Measurements from ENCODE around the gene MEGF10. TPM values are rescaled to one million over a fixed set of nuclear protein-coding genes. Genes with fewer than 3 reads are reported as not detected.

MEGF10 gene
- total and polyA plus RNA-seq, 10 of the 15 experiments (the other 5 are each of a cell fraction or from before 2014, with no cell fraction given), result 0.03 to 0.21 (median 0.05) TPM; not detected in 5

DNA sequence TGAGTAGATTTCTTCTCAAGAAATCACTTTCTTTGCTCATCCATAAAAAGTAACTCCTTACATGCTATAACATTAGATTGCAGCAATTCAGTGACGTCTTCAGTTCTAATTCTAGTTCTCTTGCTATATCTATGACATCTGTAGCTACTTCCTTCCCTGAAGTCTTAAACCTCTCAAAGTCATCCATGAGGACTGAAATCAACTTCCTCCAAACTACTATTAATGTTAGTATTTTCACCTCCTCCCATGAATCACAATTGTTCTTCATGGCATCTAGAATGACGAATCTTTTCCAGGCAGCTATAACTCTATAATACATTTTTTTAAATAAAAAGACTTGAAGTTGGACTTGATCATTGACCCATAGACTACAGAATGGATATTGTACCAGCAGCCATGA, 180.6 kb downstream of the MEGF10 start (continued):
- TF ChIP-seq, protein P1, sequence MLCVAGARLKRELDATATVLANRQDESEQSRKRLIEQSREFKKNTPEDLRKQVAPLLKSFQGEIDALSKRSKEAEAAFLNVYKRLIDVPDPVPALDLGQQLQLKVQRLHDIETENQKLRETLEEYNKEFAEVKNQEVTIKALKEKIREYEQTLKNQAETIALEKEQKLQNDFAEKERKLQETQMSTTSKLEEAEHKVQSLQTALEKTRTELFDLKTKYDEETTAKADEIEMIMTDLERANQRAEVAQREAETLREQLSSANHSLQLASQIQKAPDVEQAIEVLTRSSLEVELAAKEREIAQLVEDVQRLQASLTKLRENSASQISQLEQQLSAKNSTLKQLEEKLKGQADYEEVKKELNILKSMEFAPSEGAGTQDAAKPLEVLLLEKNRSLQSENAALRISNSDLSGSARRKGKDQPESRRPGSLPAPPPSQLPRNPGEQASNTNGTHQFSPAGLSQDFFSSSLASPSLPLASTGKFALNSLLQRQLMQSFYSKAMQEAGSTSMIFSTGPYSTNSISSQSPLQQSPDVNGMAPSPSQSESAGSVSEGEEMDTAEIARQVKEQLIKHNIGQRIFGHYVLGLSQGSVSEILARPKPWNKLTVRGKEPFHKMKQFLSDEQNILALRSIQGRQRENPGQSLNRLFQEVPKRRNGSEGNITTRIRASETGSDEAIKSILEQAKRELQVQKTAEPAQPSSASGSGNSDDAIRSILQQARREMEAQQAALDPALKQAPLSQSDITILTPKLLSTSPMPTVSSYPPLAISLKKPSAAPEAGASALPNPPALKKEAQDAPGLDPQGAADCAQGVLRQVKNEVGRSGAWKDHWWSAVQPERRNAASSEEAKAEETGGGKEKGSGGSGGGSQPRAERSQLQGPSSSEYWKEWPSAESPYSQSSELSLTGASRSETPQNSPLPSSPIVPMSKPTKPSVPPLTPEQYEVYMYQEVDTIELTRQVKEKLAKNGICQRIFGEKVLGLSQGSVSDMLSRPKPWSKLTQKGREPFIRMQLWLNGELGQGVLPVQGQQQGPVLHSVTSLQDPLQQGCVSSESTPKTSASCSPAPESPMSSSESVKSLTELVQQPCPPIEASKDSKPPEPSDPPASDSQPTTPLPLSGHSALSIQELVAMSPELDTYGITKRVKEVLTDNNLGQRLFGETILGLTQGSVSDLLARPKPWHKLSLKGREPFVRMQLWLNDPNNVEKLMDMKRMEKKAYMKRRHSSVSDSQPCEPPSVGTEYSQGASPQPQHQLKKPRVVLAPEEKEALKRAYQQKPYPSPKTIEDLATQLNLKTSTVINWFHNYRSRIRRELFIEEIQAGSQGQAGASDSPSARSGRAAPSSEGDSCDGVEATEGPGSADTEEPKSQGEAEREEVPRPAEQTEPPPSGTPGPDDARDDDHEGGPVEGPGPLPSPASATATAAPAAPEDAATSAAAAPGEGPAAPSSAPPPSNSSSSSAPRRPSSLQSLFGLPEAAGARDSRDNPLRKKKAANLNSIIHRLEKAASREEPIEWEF (IDR thresholded peaks at IDR 0.05; ENCODE audit: insufficient replicate concordance, low read depth, low read length), result no peak
- no peak for TF ChIP-seq MEF2B (IDR thresholded peaks at IDR 0.05; ENCODE audit: partially characterized antibody, poor library complexity, severe bottlenecking)
- TF ChIP-seq ZSCAN29 (IDR thresholded peaks at IDR 0.05), result no peak
- TF ChIP-seq NR2F1 (conservative IDR thresholded peaks at IDR 0.05), result no peak
- no peak for TF ChIP-seq YY1 (IDR thresholded peaks at IDR 0.05; ENCODE audit: low read depth, low read length)
- no peak for TF ChIP-seq YBX1 (IDR thresholded peaks at IDR 0.05)
- no peak for TF ChIP-seq SMAD1 (IDR thresholded peaks at IDR 0.05; ENCODE audit: low read depth, partially characterized antibody)
- TF ChIP-seq, protein P2, sequence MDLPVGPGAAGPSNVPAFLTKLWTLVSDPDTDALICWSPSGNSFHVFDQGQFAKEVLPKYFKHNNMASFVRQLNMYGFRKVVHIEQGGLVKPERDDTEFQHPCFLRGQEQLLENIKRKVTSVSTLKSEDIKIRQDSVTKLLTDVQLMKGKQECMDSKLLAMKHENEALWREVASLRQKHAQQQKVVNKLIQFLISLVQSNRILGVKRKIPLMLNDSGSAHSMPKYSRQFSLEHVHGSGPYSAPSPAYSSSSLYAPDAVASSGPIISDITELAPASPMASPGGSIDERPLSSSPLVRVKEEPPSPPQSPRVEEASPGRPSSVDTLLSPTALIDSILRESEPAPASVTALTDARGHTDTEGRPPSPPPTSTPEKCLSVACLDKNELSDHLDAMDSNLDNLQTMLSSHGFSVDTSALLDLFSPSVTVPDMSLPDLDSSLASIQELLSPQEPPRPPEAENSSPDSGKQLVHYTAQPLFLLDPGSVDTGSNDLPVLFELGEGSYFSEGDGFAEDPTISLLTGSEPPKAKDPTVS (IDR thresholded peaks at IDR 0.05; ENCODE audit: low read depth, low read length), result no peak
- TF ChIP-seq NR2C2 (IDR thresholded peaks at IDR 0.05; ENCODE audit: borderline replicate concordance, control insufficient read depth, insufficient read length, low read depth), result no peak
